GM18519 (cell line): ENCODE data around the gene GNB3.
"Not testable (repeated sequence)": the region's sequence is repeated elsewhere in the genome, so short reads cannot be mapped to it uniquely, and the experiment has no call there.

Experiments
- ATAC-seq: cut with Tn5 transposase; IDR thresholded peaks from one replicate; pipeline ENCODE4 v1.9.1; 2021; ENCODE audit warnings: mild to moderate bottlenecking, moderate library complexity; ENCODE audit not compliant: unreplicated experiment, low FRiP score

Gene GNB3

GRCh38 chr12:6873094-6874014 is 32.6 kb downstream of the GNB3 start, which contains the start of gene SPSB2:
TSS of gene SPSB2 (minus strand) at chr12:6873303. CDS start at chr12:6872901, 402 bp downstream.
- peak; percentile 62 for ATAC-seq

GRCh38 chr12:6874015-6874368 is 33.3 kb downstream of the GNB3 start:
- not testable (repeated sequence) for ATAC-seq

GRCh38 chr12:6879824-6880223 is 39.1 kb downstream of the GNB3 start:
- ATAC-seq = not testable (repeated sequence)

GRCh38 chr12:6883252-6883651 is 42.5 kb downstream of the GNB3 start:
- no peak for ATAC-seq

- no peak for ATAC-seq
These were observed 43.0 kb downstream of the GNB3 start for GRCh38 chr12:6883683-6884082.

- ATAC-seq = no peak
These were observed 43.8 kb downstream of the GNB3 start for GRCh38 chr12:6884539-6884938.

- ATAC-seq = not testable (repeated sequence)
These were observed 45.7 kb downstream of the GNB3 start for GRCh38 chr12:6886206-6886999.

GRCh38 chr12:6887460-6887859 is 46.7 kb downstream of the GNB3 start:
- ATAC-seq = no peak

GRCh38 chr12:6888360-6888759 is 47.6 kb downstream of the GNB3 start:
- no peak for ATAC-seq

- ATAC-seq = not testable (repeated sequence)
These were observed 48.1 kb downstream of the GNB3 start for GRCh38 chr12:6888794-6889193.

- not testable (repeated sequence) for ATAC-seq
These were observed 49.2 kb downstream of the GNB3 start for GRCh38 chr12:6889775-6890573.

GRCh38 chr12:6890789-6891645 is 50.3 kb downstream of the GNB3 start:
- peak; percentile 88 for ATAC-seq

- ATAC-seq = no peak
These were observed 50.9 kb downstream of the GNB3 start for GRCh38 chr12:6891646-6892001.

- not testable (repeated sequence) for ATAC-seq
These were observed 52.0 kb downstream of the GNB3 start for GRCh38 chr12:6892683-6893082.

- ATAC-seq = no peak
These were observed 53.6 kb downstream of the GNB3 start for GRCh38 chr12:6894321-6894720.
